ENCODE data around the gene UBE2C. TPM values are rescaled to one million over a fixed set of nuclear protein-coding genes. Genes with fewer than 3 reads are reported as not detected.

UBE2C gene
- total and polyA plus RNA-seq, 2 of the 8 experiments (the other 6 are each of a cell fraction or from before 2014, with no cell fraction given): 243 to 326 TPM

DNA sequence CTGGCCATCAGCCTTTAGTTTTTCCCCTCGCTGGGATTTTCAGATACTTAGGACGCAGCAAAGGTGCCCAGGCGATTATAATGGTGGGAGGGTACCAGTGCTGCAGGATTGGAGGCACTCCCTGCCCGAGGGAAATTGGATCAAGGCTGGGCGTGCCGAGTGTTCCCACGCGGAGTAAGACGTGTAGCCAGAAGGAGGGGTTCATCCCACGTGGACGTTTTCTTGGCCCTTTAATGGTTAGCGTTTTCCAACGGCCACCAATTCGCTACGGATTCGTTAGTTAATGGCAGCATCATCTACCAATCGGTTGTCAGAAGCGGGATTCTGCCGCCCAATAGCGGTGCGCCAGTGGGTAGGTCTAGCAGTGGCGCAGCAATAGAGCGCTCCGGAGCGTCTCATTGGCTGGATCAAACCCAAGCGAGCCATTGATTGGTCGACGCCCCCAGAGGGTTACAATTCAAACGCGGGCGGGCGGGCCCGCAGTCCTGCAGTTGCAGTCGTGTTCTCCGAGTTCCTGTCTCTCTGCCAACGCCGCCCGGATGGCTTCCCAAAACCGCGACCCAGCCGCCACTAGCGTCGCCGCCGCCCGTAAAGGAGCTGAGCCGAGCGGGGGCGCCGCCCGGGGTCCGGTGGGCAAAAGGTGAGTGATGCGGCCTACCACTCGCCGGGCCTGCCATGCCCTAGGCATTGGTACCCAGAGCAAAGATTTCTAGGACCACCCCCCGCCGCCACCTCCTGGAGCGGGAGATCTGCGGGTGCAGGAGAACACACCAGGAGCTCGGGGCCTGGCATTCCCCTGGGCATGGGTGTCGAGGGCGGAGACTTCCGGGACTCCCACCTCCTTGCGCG lies at the start of gene UBE2C (continued):
- peak in 1 of 2 experiments; percentile 84; a peak in 2 of 4 replicates for TF ChIP-seq HDAC2 (IDR thresholded peaks at IDR 0.05; ENCODE audit: borderline replicate concordance in 1 of 2, low read depth in 2 of 2, low read length in 2 of 2)
- peak; percentile 86 for TF ChIP-seq SP2 (IDR thresholded peaks at IDR 0.05; ENCODE audit: low read length)
- TF ChIP-seq JUN (IDR thresholded peaks at IDR 0.05; ENCODE audit: low read depth, low read length): no peak
- TF ChIP-seq CEBPB (IDR thresholded peaks at IDR 0.05; ENCODE audit: low read depth, low read length): no peak
- TF ChIP-seq MAX (IDR thresholded peaks at IDR 0.05): peak; percentile 94
- TF ChIP-seq SIN3A (conservative IDR thresholded peaks at IDR 0.05 in 1 of 2, IDR thresholded peaks at IDR 0.05 in 1 of 2; ENCODE audit: low read depth in 1 of 2, low read length in 2 of 2): peak in 1 of 2 experiments; percentile 92; a peak in 3 of 4 replicates
- TF ChIP-seq MAFK (IDR thresholded peaks at IDR 0.05; ENCODE audit: low read depth, low read length): no peak
- peak; percentile 47 to 64; a peak in 2 of 3 replicates for TF ChIP-seq POLR2A (IDR thresholded peaks at IDR 0.05; ENCODE audit: control extremely low read depth in 1 of 2, low read depth in 2 of 2, low read length in 2 of 2)
- no peak for TF ChIP-seq BRCA1 (IDR thresholded peaks at IDR 0.05; ENCODE audit: low read depth, low read length)
- peak; percentile 44 for TF ChIP-seq E2F6 (IDR thresholded peaks at IDR 0.05)
- TF ChIP-seq ATF3 (IDR thresholded peaks at IDR 0.05; ENCODE audit: insufficient read depth, low read depth, low read length): no peak
- no peak for TF ChIP-seq TEAD4 (IDR thresholded peaks at IDR 0.05; ENCODE audit: low read depth, low read length)
- TF ChIP-seq BACH1 (IDR thresholded peaks at IDR 0.05; ENCODE audit: low read length): peak; percentile 68
- TF ChIP-seq NANOG (IDR thresholded peaks at IDR 0.05; ENCODE audit: insufficient read depth, low read depth, low read length, poor library complexity, severe bottlenecking): no peak
- TF ChIP-seq CBX8 (IDR thresholded peaks at IDR 0.05; ENCODE audit: borderline replicate concordance, low read depth, low read length): no peak
- TF ChIP-seq, protein P1, sequence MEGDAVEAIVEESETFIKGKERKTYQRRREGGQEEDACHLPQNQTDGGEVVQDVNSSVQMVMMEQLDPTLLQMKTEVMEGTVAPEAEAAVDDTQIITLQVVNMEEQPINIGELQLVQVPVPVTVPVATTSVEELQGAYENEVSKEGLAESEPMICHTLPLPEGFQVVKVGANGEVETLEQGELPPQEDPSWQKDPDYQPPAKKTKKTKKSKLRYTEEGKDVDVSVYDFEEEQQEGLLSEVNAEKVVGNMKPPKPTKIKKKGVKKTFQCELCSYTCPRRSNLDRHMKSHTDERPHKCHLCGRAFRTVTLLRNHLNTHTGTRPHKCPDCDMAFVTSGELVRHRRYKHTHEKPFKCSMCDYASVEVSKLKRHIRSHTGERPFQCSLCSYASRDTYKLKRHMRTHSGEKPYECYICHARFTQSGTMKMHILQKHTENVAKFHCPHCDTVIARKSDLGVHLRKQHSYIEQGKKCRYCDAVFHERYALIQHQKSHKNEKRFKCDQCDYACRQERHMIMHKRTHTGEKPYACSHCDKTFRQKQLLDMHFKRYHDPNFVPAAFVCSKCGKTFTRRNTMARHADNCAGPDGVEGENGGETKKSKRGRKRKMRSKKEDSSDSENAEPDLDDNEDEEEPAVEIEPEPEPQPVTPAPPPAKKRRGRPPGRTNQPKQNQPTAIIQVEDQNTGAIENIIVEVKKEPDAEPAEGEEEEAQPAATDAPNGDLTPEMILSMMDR (IDR thresholded peaks at IDR 0.05; ENCODE audit: control extremely low read depth in 1 of 3, insufficient read depth in 1 of 3, low read depth in 1 of 3, low read length in 3 of 3): no peak
- TF ChIP-seq TAF1 (IDR thresholded peaks at IDR 0.05; ENCODE audit: low read depth, low read length): peak; percentile 86
- peak; percentile 12 for TF ChIP-seq SAP30 (IDR thresholded peaks at IDR 0.05; ENCODE audit: insufficient read depth, insufficient replicate concordance, low read length)
- TF ChIP-seq GTF2F1 (IDR thresholded peaks at IDR 0.05; ENCODE audit: borderline replicate concordance, low read depth, low read length): no peak

All from H1 (cell line).